ENCODE data around the gene RTN4R. TPM values are rescaled to one million over a fixed set of nuclear protein-coding genes. Genes with fewer than 3 reads are reported as not detected.
"Not testable (repeated sequence)": the region's sequence is repeated elsewhere in the genome, so short reads cannot be mapped to it uniquely, and the experiment has no call there.

The RTN4R gene
- total and polyA plus RNA-seq, 2 donors (not counting 1 experiment from before 2014, with no cell fraction given): 0.42 to 0.79 TPM

DNA sequence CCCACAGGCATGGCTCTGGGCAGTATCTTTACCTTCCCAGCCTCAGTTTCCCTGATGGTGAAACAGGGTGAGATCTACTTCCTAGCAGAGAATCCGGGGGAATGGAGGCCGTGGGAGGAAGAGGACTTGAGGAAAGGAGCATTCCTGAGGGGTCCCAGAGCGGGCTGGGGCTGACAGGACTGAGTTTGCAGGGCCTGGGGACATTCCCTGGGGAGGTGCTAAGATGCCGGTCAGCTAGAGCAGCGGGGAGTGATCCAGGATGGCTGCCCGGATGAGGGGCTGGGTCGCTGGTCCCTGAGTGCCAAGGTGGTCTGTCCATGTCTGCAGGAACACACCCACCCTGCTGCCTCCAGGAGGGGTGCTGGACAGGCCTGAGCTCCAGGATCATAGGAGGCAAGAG lies 8.3 kb upstream of the RTN4R start:
- H3K36me3 ChIP-seq (replicated peaks in 1 of 2; ENCODE audit: control extremely low read depth in 1 of 2, control insufficient read depth in 1 of 2, extremely low read depth in 1 of 2, insufficient read depth in 2 of 2, low read length in 1 of 2): no peaks in the 10 kb centered on the region
- no peak overlapping the region for H3K4me2 ChIP-seq (replicated peaks; ENCODE audit: low read depth, low read length, poor library complexity, severe bottlenecking)
- no peaks in the 10 kb centered on the region for H3K79me2 ChIP-seq (ENCODE audit: control insufficient read depth, insufficient read depth, low read length)
- Mint-ChIP-seq H3K27me3 (no peaks in the 10 kb centered on the region), H3K9me3 (ENCODE audit: insufficient read depth) (no peaks in the 10 kb centered on the region), H3K4me1 (no peaks in the 10 kb centered on the region), H3K4me3 (no peak overlapping the region), H3K27ac (no peak overlapping the region)
- H3K4me1 ChIP-seq (ENCODE audit: control insufficient read depth in 2 of 2, insufficient read depth in 2 of 2, low read length in 2 of 2): no peaks in the 10 kb centered on the region
- intact Hi-C loops (cut with micrococcal nuclease): no loop called here
- H4K20me1 ChIP-seq (ENCODE audit: control insufficient read depth, insufficient read depth, low read length, poor library complexity, severe bottlenecking): no peaks in the 10 kb centered on the region
- CTCF ChIA-PET: interaction anchor here (0.6 kb wide), 1 partner anchor 18 kb away, joined by 3 read pairs; no protein-coding TSS in a partner anchor
- TF ChIP-seq EZH2 (IDR thresholded peaks at IDR 0.05; ENCODE audit: borderline replicate concordance, insufficient read depth, low read depth, low read length, poor library complexity, severe bottlenecking): no peak
- TF ChIP-seq, protein P1, sequence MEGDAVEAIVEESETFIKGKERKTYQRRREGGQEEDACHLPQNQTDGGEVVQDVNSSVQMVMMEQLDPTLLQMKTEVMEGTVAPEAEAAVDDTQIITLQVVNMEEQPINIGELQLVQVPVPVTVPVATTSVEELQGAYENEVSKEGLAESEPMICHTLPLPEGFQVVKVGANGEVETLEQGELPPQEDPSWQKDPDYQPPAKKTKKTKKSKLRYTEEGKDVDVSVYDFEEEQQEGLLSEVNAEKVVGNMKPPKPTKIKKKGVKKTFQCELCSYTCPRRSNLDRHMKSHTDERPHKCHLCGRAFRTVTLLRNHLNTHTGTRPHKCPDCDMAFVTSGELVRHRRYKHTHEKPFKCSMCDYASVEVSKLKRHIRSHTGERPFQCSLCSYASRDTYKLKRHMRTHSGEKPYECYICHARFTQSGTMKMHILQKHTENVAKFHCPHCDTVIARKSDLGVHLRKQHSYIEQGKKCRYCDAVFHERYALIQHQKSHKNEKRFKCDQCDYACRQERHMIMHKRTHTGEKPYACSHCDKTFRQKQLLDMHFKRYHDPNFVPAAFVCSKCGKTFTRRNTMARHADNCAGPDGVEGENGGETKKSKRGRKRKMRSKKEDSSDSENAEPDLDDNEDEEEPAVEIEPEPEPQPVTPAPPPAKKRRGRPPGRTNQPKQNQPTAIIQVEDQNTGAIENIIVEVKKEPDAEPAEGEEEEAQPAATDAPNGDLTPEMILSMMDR (IDR thresholded peaks at IDR 0.05): no peak
- no peak for DNase-seq
- WGBS (ENCODE audit: insufficient coverage): 83% methylated on average over 7 of the region's 7 CpGs
- H3K27ac ChIP-seq (ENCODE audit: low read length in 2 of 2): no peak overlapping the region
- POLR2A ChIA-PET: no interaction called here
- no peak overlapping the region for H2AFZ ChIP-seq (ENCODE audit: insufficient read depth, low read depth, low read length, poor library complexity, severe bottlenecking)
- no peaks in the 10 kb centered on the region for H3K27me3 ChIP-seq (replicated peaks in 1 of 4; ENCODE audit: control extremely low read depth in 1 of 4, control insufficient read depth in 3 of 4, insufficient read depth in 4 of 4, low read length in 3 of 4)
- H3K4me3 ChIP-seq (ENCODE audit: control extremely low read depth in 1 of 5, extremely low read depth in 1 of 5, insufficient read depth in 1 of 5, low read depth in 2 of 5, low read length in 4 of 5): no peak overlapping the region
- no peak for ATAC-seq (ENCODE audit: low read depth)
- no peak overlapping the region for H3K9ac ChIP-seq (ENCODE audit: low read length)
- H3K9me3 ChIP-seq (ENCODE audit: control extremely low read depth in 1 of 3, control insufficient read depth in 2 of 3, insufficient read depth in 1 of 3, low read length in 2 of 3): no peaks in the 10 kb centered on the region

DNA sequence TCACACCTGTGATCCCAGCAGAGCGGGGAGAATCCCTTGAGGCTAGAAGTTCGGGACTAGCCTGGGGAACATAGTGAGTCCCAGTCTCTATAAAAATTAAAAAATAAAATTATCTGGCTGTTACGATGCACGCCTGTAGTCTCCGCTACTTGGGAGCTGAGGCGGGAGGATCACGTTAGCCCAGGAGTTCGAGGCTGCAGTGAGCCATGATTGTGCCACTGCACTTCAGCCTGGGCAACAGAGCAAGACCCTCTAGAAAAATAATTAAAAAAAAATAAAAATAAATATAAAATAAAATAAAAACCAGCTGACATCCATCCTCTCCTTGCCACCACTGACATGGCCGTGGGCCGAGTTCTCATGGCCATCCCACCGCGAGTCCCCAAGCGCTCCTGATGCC lies 7.7 kb upstream of the RTN4R start:
- 96% methylated on average over 5 of the region's 13 CpGs for WGBS (ENCODE audit: insufficient coverage)
- H3K27me3 Mint-ChIP-seq: no peaks in the 10 kb centered on the region
- Histone ChIP-seq H3K27me3 (replicated peaks in 1 of 4; ENCODE audit: control extremely low read depth in 1 of 4, control insufficient read depth in 3 of 4, insufficient read depth in 4 of 4, low read length in 3 of 4) (no peaks in the 10 kb centered on the region), H4K20me1 (ENCODE audit: control insufficient read depth, insufficient read depth, low read length, poor library complexity, severe bottlenecking) (no peaks in the 10 kb centered on the region), H2AFZ (ENCODE audit: insufficient read depth, low read depth, low read length, poor library complexity, severe bottlenecking) (no peak overlapping the region), H3K79me2 (ENCODE audit: control insufficient read depth, insufficient read depth, low read length) (no peaks in the 10 kb centered on the region), H3K36me3 (replicated peaks in 1 of 2; ENCODE audit: control extremely low read depth in 1 of 2, control insufficient read depth in 1 of 2, extremely low read depth in 1 of 2, insufficient read depth in 2 of 2, low read length in 1 of 2) (no peaks in the 10 kb centered on the region), H3K4me3 (ENCODE audit: control extremely low read depth in 1 of 5, extremely low read depth in 1 of 5, insufficient read depth in 1 of 5, low read depth in 2 of 5, low read length in 4 of 5) (no peak overlapping the region), H3K9ac (ENCODE audit: low read length) (no peak overlapping the region), H3K9me3 (ENCODE audit: control extremely low read depth in 1 of 3, control insufficient read depth in 2 of 3, insufficient read depth in 1 of 3, low read length in 2 of 3) (no peaks in the 10 kb centered on the region), H3K4me1 (ENCODE audit: control insufficient read depth in 2 of 2, insufficient read depth in 2 of 2, low read length in 2 of 2) (no peaks in the 10 kb centered on the region), H3K27ac (ENCODE audit: low read length in 2 of 2) (no peak overlapping the region), H3K4me2 (replicated peaks; ENCODE audit: low read depth, low read length, poor library complexity, severe bottlenecking) (no peak overlapping the region)
- ChIA-PET CTCF (interaction anchor here (0.6 kb wide), 1 partner anchor 19 kb away, joined by 3 read pairs; no protein-coding TSS in a partner anchor), POLR2A (no interaction called here)
- DNase-seq: no peak
- intact Hi-C loops (cut with micrococcal nuclease): no loop called here
- H3K27ac Mint-ChIP-seq: no peak overlapping the region
- H3K4me1 Mint-ChIP-seq: no peaks in the 10 kb centered on the region
- H3K4me3 Mint-ChIP-seq: no peak overlapping the region
- TF ChIP-seq, protein P1 (IDR thresholded peaks at IDR 0.05): no peak
- TF ChIP-seq EZH2 (IDR thresholded peaks at IDR 0.05; ENCODE audit: borderline replicate concordance, insufficient read depth, low read depth, low read length, poor library complexity, severe bottlenecking): no peak
- no peaks in the 10 kb centered on the region for H3K9me3 Mint-ChIP-seq (ENCODE audit: insufficient read depth)
- ATAC-seq (ENCODE audit: low read depth): no peak

DNA sequence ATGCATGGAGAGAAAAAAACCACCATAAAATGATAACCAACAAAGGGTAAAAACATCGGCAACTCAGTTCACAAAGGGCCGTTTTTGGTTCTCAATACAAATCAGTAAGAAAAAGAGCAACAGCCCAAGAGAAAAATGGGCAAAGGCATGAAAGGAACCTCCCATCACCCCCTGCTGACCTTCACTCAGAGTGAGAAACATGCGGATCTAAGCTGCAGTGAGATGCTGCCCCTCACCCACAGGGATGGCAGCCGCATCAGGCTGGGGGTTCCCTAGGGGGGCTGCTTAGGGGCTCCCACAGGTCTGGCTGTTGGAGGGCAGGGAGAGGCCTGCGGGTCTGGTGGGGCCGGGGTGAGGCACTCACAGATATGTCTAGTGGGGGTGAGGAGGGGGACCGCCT lies 7.2 kb upstream of the RTN4R start:
- 40% methylated on average over 1 of the region's 7 CpGs for whole genome bisulfite sequencing (ENCODE audit: insufficient coverage)
- H3K27ac Mint-ChIP-seq; H3K4me3 ChIP-seq (ENCODE audit: control extremely low read depth in 1 of 5, extremely low read depth in 1 of 5, insufficient read depth in 1 of 5, low read depth in 2 of 5, low read length in 4 of 5); H3K9me3 Mint-ChIP-seq (ENCODE audit: insufficient read depth); DNase-seq; POLR2A ChIA-PET; CTCF ChIA-PET; H3K4me1 ChIP-seq (ENCODE audit: control insufficient read depth in 2 of 2, insufficient read depth in 2 of 2, low read length in 2 of 2); H3K9ac ChIP-seq (ENCODE audit: low read length); H4K20me1 ChIP-seq (ENCODE audit: control insufficient read depth, insufficient read depth, low read length, poor library complexity, severe bottlenecking); H3K27ac ChIP-seq (ENCODE audit: low read length in 2 of 2); H3K27me3 Mint-ChIP-seq; H3K4me1 Mint-ChIP-seq; H3K79me2 ChIP-seq (ENCODE audit: control insufficient read depth, insufficient read depth, low read length); H3K4me2 ChIP-seq (replicated peaks; ENCODE audit: low read depth, low read length, poor library complexity, severe bottlenecking); H3K4me3 Mint-ChIP-seq; ATAC-seq (ENCODE audit: low read depth); H2AFZ ChIP-seq (ENCODE audit: insufficient read depth, low read depth, low read length, poor library complexity, severe bottlenecking); H3K27me3 ChIP-seq (replicated peaks in 1 of 4; ENCODE audit: control extremely low read depth in 1 of 4, control insufficient read depth in 3 of 4, insufficient read depth in 4 of 4, low read length in 3 of 4); intact Hi-C loops (cut with micrococcal nuclease); H3K36me3 ChIP-seq (replicated peaks in 1 of 2; ENCODE audit: control extremely low read depth in 1 of 2, control insufficient read depth in 1 of 2, extremely low read depth in 1 of 2, insufficient read depth in 2 of 2, low read length in 1 of 2); H3K9me3 ChIP-seq (ENCODE audit: control extremely low read depth in 1 of 3, control insufficient read depth in 2 of 3, insufficient read depth in 1 of 3, low read length in 2 of 3): not testable (repeated sequence)
